ENCODE results near the gene SUMO3.

Gene SUMO3

DNA sequence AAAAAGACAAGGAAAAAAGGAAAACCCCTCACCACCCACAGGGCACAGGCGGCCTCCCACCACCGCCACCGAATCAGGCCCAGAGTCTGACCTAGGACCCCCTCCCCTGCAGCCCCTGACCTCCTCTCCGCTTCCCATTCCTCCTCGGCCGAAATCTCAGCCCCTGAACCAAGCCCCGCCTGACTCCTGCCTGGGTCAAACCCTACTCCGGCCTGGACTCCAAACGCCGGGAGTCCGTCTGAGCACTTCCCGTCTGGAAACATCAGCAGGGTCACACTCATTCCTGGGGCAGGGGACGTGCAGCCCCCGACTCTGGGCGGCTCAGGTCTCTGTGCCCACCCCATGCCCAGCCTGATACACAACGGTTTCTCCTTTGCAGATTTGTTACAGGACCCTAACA, 26.4 kb upstream of the SUMO3 start:
- peaks cover 14% of the 10 kb centered on the region for H3K4me1 ChIP-seq (ENCODE audit: control insufficient read depth, low read length)

DNA sequence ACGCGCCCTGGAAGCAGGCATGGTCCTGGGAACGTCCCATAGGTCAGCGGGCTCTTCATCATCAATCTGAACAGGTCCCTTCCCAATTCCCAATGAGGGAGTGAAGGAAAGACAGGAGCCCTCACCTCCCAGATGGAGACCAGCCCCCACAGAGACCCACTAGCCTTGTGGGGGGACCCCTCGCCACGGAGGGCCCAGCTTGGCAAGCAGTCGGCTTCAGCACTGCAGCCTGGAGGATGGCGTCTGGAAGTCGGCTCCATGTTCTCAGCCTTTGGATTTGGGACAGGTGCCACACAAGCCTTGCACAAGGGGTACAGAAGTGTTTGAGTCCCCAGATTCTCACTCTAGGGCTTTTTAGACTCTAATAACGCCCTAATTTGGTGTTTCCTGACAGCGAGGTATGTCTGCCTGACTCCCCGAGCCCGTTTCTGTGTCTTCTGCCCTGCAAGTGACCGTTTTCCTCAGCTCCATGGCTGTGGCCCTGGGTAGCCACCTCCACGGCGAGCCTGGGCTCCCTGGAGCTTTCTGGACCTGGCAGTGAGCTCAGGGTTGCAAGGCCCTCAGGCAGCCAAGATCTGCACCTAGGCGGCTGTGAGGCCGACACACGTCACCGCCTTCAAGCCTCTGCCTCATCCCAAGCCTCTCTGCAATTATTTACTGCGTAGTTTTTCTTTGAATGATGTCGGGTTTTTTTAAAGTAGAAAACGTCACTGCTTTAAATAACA, 25.0 kb upstream of the SUMO3 start:
- TF ChIP-seq EZH2phosphoT487 (IDR thresholded peaks at IDR 0.05; ENCODE audit: borderline replicate concordance, low read length): no peak
- H3K27me3 ChIP-seq (ENCODE audit: control insufficient read depth, low read length): peaks cover 24% of the 10 kb centered on the region
- no peaks in the 10 kb centered on the region for H3K9me3 ChIP-seq (ENCODE audit: control insufficient read depth, insufficient read depth, low read length)
- H3K27ac ChIP-seq (ENCODE audit: low read depth, low read length): no peak overlapping the region
- no peak overlapping the region for H3K4me3 ChIP-seq (ENCODE audit: low read length)
- no peaks in the 10 kb centered on the region for H3K9me2 ChIP-seq (replicated peaks; ENCODE audit: control insufficient read depth, low read length)
- H4K20me1 ChIP-seq (ENCODE audit: control insufficient read depth, insufficient read depth, low read depth, low read length): no peaks in the 10 kb centered on the region
- no peaks in the 10 kb centered on the region for H3K79me2 ChIP-seq (ENCODE audit: control insufficient read depth, low read length)
- no peaks in the 10 kb centered on the region for H3F3A ChIP-seq (ENCODE audit: control insufficient read depth, insufficient read depth)
- no peaks in the 10 kb centered on the region for H3K36me3 ChIP-seq (ENCODE audit: control insufficient read depth, low read length)
- peaks cover 14% of the 10 kb centered on the region for H3K4me1 ChIP-seq (ENCODE audit: control insufficient read depth, low read length)
- no peak overlapping the region for H3K4me2 ChIP-seq (ENCODE audit: low read length)

More for the DNA sequence above, 26.4 kb upstream of the SUMO3 start:
- Histone ChIP-seq H3F3A (ENCODE audit: control insufficient read depth, insufficient read depth) (no peaks in the 10 kb centered on the region), H3K27me3 (ENCODE audit: control insufficient read depth, low read length) (peaks cover 24% of the 10 kb centered on the region), H3K27ac (ENCODE audit: low read depth, low read length) (no peak overlapping the region), H3K9me2 (replicated peaks; ENCODE audit: control insufficient read depth, low read length) (no peaks in the 10 kb centered on the region), H4K20me1 (ENCODE audit: control insufficient read depth, insufficient read depth, low read depth, low read length) (no peaks in the 10 kb centered on the region), H3K4me2 (ENCODE audit: low read length) (no peak overlapping the region), H3K9me3 (ENCODE audit: control insufficient read depth, insufficient read depth, low read length) (no peaks in the 10 kb centered on the region), H3K4me3 (ENCODE audit: low read length) (no peak overlapping the region), H3K79me2 (ENCODE audit: control insufficient read depth, low read length) (no peaks in the 10 kb centered on the region), H3K36me3 (ENCODE audit: control insufficient read depth, low read length) (no peaks in the 10 kb centered on the region)
- TF ChIP-seq, protein P1, sequence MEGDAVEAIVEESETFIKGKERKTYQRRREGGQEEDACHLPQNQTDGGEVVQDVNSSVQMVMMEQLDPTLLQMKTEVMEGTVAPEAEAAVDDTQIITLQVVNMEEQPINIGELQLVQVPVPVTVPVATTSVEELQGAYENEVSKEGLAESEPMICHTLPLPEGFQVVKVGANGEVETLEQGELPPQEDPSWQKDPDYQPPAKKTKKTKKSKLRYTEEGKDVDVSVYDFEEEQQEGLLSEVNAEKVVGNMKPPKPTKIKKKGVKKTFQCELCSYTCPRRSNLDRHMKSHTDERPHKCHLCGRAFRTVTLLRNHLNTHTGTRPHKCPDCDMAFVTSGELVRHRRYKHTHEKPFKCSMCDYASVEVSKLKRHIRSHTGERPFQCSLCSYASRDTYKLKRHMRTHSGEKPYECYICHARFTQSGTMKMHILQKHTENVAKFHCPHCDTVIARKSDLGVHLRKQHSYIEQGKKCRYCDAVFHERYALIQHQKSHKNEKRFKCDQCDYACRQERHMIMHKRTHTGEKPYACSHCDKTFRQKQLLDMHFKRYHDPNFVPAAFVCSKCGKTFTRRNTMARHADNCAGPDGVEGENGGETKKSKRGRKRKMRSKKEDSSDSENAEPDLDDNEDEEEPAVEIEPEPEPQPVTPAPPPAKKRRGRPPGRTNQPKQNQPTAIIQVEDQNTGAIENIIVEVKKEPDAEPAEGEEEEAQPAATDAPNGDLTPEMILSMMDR (IDR thresholded peaks at IDR 0.05; ENCODE audit: low read depth, low read length, poor library complexity, severe bottlenecking): no peak
- TF ChIP-seq EZH2phosphoT487 (IDR thresholded peaks at IDR 0.05; ENCODE audit: borderline replicate concordance, low read length): no peak

DNA sequence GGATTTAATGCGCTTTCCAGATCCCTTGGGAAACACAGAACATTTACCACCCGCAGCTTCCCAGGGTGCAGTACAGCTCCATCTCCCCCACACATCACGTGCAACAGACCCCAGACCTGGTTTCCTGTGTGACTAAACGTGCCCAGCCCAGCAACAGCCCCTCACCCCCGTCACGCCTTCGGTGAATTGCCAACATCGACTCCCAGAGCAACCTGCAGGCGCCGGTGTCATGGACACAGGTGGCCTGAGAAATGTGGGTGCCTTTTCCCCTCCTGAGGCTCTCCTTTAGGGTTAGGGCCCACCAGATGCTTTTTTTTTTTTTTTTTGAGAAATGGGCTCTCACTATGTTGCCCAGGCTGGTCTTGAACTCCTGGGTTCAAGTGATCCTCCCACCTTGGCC, 24.2 kb upstream of the SUMO3 start:
- Histone ChIP-seq H3K36me3 (ENCODE audit: control insufficient read depth, low read length) (no peaks in the 10 kb centered on the region), H3F3A (ENCODE audit: control insufficient read depth, insufficient read depth) (no peaks in the 10 kb centered on the region), H3K4me1 (ENCODE audit: control insufficient read depth, low read length) (peaks cover 14% of the 10 kb centered on the region), H3K27ac (ENCODE audit: low read depth, low read length) (no peak overlapping the region), H3K9me3 (ENCODE audit: control insufficient read depth, insufficient read depth, low read length) (no peaks in the 10 kb centered on the region), H4K20me1 (ENCODE audit: control insufficient read depth, insufficient read depth, low read depth, low read length) (no peaks in the 10 kb centered on the region), H3K27me3 (ENCODE audit: control insufficient read depth, low read length) (peaks cover 24% of the 10 kb centered on the region), H3K4me3 (ENCODE audit: low read length) (no peak overlapping the region), H3K79me2 (ENCODE audit: control insufficient read depth, low read length) (no peaks in the 10 kb centered on the region), H3K4me2 (ENCODE audit: low read length) (no peak overlapping the region), H3K9me2 (replicated peaks; ENCODE audit: control insufficient read depth, low read length) (no peaks in the 10 kb centered on the region)
- TF ChIP-seq, protein P1 (IDR thresholded peaks at IDR 0.05; ENCODE audit: low read depth, low read length, poor library complexity, severe bottlenecking): no peak
- TF ChIP-seq EZH2phosphoT487 (IDR thresholded peaks at IDR 0.05; ENCODE audit: borderline replicate concordance, low read length): no peak

DNA sequence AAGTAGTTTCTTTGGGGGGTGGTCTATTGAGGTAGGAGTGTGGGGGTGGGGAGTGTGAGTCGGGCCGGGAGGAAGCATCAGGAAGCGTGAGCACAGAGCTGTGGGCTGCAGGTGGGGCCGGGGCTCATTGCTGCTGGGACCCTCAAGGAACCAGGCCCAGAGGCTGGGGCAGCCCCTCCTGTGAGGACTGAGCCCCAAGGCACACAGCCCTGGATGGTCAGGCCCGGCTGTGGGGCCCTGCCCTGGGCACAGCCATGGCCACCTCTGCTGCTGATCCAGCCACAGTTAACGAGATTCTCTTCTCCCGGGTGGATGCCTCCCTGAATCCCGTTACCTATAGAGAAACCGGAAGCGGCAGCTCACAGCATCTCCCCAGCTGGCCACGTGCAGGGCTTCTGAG, 22.9 kb upstream of the SUMO3 start:
- TF ChIP-seq, protein P1 (IDR thresholded peaks at IDR 0.05; ENCODE audit: low read depth, low read length, poor library complexity, severe bottlenecking): no peak
- TF ChIP-seq EZH2phosphoT487 (IDR thresholded peaks at IDR 0.05; ENCODE audit: borderline replicate concordance, low read length): no peak

More for the DNA sequence above, 22.9 kb upstream of the SUMO3 start:
- H3K4me1 ChIP-seq (ENCODE audit: control insufficient read depth, low read length): peaks cover 4% of the 10 kb centered on the region
- no peak overlapping the region for H3K4me3 ChIP-seq (ENCODE audit: low read length)
- no peak overlapping the region for H3K27ac ChIP-seq (ENCODE audit: low read depth, low read length)
- no peak overlapping the region for H3K4me2 ChIP-seq (ENCODE audit: low read length)
- H3K27me3 ChIP-seq (ENCODE audit: control insufficient read depth, low read length): peaks cover 16% of the 10 kb centered on the region
- H3K9me3 ChIP-seq (ENCODE audit: control insufficient read depth, insufficient read depth, low read length): no peaks in the 10 kb centered on the region
- H3K9me2 ChIP-seq (replicated peaks; ENCODE audit: control insufficient read depth, low read length): no peaks in the 10 kb centered on the region
- H3K36me3 ChIP-seq (ENCODE audit: control insufficient read depth, low read length): no peaks in the 10 kb centered on the region
- H4K20me1 ChIP-seq (ENCODE audit: control insufficient read depth, insufficient read depth, low read depth, low read length): no peaks in the 10 kb centered on the region
- no peaks in the 10 kb centered on the region for H3F3A ChIP-seq (ENCODE audit: control insufficient read depth, insufficient read depth)
- H3K79me2 ChIP-seq (ENCODE audit: control insufficient read depth, low read length): no peaks in the 10 kb centered on the region

All from DOHH2 (cell line).